DND-41 (cell line): Measurements from ENCODE around the gene CLDN9.

ENCODE experiments used
- EZH2 ChIP-seq: IDR thresholded peaks from 3 replicates; pipeline ENCODE4 v1.6.1; 2012; ENCODE audit warnings: borderline replicate concordance, low read depth, mild to moderate bottlenecking, moderate library complexity, low read length, inconsistent platforms; ENCODE audit not compliant: severe bottlenecking
- TF ChIP-seq, protein P1 (sequence below): IDR thresholded peaks from 2 replicates; pipeline ENCODE4 v1.5.1; 2012; ENCODE audit warnings: borderline replicate concordance, low read length, moderate library complexity, mild to moderate bottlenecking; ENCODE audit not compliant: poor library complexity, severe bottlenecking; ENCODE audit errors: extremely low read depth

DNA sequence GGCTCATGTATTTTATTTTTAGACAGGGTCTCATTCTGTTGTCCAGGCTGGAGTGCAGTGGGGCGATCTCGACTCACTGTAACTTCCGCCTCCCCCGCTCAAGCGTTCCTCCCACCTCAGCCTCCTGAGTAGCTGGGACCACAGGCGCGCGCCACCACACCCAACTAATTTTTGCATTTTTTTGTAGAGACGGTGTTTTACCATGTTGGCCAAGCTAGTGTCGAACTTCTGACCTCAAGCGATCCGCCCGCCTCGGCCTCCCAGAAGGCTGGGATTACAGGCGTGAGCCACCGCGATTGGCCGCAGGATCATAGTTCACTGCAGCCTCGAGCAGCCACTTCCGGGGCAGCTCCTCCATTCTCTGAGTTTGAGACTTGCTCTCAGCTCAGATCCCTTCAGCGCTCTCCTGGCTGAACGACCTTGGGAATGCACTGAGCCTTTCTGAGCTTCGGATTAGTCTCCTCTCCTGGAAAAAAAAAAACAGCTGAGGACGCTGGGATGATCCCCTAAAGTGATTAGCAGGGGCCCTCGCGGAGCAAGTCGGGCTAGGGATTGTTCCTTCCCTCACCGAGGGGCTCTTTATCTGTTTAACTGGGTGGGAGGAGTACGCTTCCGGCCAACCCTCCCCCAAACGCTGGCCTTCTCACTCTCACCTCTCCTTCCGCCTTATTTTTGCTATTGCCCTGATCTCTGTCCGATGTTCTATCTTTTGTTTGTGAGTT lies 31.4 kb upstream of the CLDN9 start:
- TF ChIP-seq, protein P1, sequence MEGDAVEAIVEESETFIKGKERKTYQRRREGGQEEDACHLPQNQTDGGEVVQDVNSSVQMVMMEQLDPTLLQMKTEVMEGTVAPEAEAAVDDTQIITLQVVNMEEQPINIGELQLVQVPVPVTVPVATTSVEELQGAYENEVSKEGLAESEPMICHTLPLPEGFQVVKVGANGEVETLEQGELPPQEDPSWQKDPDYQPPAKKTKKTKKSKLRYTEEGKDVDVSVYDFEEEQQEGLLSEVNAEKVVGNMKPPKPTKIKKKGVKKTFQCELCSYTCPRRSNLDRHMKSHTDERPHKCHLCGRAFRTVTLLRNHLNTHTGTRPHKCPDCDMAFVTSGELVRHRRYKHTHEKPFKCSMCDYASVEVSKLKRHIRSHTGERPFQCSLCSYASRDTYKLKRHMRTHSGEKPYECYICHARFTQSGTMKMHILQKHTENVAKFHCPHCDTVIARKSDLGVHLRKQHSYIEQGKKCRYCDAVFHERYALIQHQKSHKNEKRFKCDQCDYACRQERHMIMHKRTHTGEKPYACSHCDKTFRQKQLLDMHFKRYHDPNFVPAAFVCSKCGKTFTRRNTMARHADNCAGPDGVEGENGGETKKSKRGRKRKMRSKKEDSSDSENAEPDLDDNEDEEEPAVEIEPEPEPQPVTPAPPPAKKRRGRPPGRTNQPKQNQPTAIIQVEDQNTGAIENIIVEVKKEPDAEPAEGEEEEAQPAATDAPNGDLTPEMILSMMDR, result no peak
- TF ChIP-seq EZH2, result no peak
